ENCODE data around the gene NEK2. TPM values are rescaled to one million over a fixed set of nuclear protein-coding genes. Genes with fewer than 3 reads are reported as not detected.

NEK2 gene
- total RNA-seq, 1 experiment from 2014 or later = 17.6 TPM

DNA sequence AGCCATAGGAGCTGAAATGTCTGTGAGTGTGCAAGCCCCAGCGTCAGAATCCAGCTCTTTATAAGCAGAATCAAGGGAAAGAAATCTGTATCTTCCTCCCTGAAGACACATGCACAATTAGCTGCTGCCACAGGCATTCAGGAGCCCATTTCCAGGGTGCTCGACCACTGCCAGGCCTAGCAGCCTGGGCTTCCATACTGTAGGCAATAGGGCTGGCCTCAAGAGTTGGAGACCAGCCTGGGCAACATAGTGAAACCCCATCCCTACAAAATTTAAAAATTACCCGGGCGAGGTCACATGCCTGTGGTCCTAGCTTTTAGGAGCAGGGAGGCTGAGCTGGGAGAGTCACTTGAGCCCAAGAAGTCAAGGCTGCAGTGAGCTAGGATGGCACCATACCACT lies 41.0 kb downstream of the NEK2 start:
- Histone ChIP-seq H2BK120ac (ENCODE audit: low read depth, low read length, poor library complexity, severe bottlenecking) (no peak overlapping the region), H3K9ac (ENCODE audit: extremely low read depth, insufficient read length, low read length) (no peak overlapping the region), H3K23ac (ENCODE audit: insufficient read length, low read depth, low read length) (no peak overlapping the region), H2BK20ac (ENCODE audit: low read depth, low read length, poor library complexity, severe bottlenecking) (no peak overlapping the region), H4K91ac (ENCODE audit: insufficient read length, low read depth, low read length) (no peak overlapping the region), H2BK12ac (ENCODE audit: insufficient read length, low read depth, low read length) (no peak overlapping the region), H3K23me2 (ENCODE audit: insufficient read length, low read depth, low read length, poor library complexity, severe bottlenecking) (no peaks in the 10 kb centered on the region), H3K4me1 (ENCODE audit: insufficient read depth, low read length) (no peaks in the 10 kb centered on the region), H3K4ac (ENCODE audit: low read depth, low read length) (no peak overlapping the region), H2AK5ac (ENCODE audit: insufficient read length, low read length) (no peak overlapping the region), H3K4me2 (ENCODE audit: insufficient read depth, insufficient read length, low read length) (no peak overlapping the region), H3K27me3 (ENCODE audit: insufficient read depth, low read length) (no peaks in the 10 kb centered on the region; the same call in 1 of the 2 replicates), H4K20me1 (ENCODE audit: control insufficient read depth, insufficient read depth, insufficient read length) (no peaks in the 10 kb centered on the region), H3K18ac (ENCODE audit: insufficient read length, low read depth, low read length) (no peak overlapping the region), H3K14ac (ENCODE audit: insufficient read depth, low read length) (no peak overlapping the region), H3T11ph (ENCODE audit: low read length) (no peak overlapping the region), H3K79me2 (ENCODE audit: insufficient read depth, low read length) (no peaks in the 10 kb centered on the region), H3K9me3 (ENCODE audit: control insufficient read depth, low read depth, low read length) (no peaks in the 10 kb centered on the region), H4K5ac (ENCODE audit: insufficient read length, low read depth, low read length) (no peak overlapping the region), H3K79me1 (ENCODE audit: insufficient read depth, low read depth, low read length, poor library complexity, severe bottlenecking) (no peaks in the 10 kb centered on the region), H2BK5ac (ENCODE audit: insufficient read length, low read length) (no peak overlapping the region), H4K8ac (replicated peaks; ENCODE audit: insufficient read length, low read depth, low read length) (no peak overlapping the region), H3K56ac (ENCODE audit: insufficient read length, low read depth, low read length) (no peak overlapping the region), H2AFZ (ENCODE audit: low read length) (no peak overlapping the region), H3K27ac (ENCODE audit: insufficient read length, low read depth, low read length) (no peak overlapping the region), H2BK15ac (ENCODE audit: low read depth, low read length) (no peak overlapping the region)
- Mint-ChIP-seq H3K36me3 (ENCODE audit: insufficient read depth in 1 of 3, low read depth in 3 of 3) (no peaks in the 10 kb centered on the region), H3K27me3 (ENCODE audit: low read depth) (no peaks in the 10 kb centered on the region; the same call in 1 of the 2 replicates), H3K27ac (no peak overlapping the region), H3K4me1 (peaks cover 6 to 20% of the 10 kb centered on the region in 2 experiments), H3K4me3 (no peak overlapping the region), H3K9me3 (no peaks in the 10 kb centered on the region)
- no peak for DNase-seq
- WGBS (ENCODE audit: extremely low coverage, insufficient read length, low lambda C conversion rate) = no CpG with 5 or more reads among the region's 4 CpGs
- TF ChIP-seq, protein P1, sequence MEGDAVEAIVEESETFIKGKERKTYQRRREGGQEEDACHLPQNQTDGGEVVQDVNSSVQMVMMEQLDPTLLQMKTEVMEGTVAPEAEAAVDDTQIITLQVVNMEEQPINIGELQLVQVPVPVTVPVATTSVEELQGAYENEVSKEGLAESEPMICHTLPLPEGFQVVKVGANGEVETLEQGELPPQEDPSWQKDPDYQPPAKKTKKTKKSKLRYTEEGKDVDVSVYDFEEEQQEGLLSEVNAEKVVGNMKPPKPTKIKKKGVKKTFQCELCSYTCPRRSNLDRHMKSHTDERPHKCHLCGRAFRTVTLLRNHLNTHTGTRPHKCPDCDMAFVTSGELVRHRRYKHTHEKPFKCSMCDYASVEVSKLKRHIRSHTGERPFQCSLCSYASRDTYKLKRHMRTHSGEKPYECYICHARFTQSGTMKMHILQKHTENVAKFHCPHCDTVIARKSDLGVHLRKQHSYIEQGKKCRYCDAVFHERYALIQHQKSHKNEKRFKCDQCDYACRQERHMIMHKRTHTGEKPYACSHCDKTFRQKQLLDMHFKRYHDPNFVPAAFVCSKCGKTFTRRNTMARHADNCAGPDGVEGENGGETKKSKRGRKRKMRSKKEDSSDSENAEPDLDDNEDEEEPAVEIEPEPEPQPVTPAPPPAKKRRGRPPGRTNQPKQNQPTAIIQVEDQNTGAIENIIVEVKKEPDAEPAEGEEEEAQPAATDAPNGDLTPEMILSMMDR (conservative IDR thresholded peaks at IDR 0.05) = no peak
